NCI-H128 (cell line): Measurements from ENCODE around the gene MED16.
"Not testable (repeated sequence)": the region's sequence is repeated elsewhere in the genome, so short reads cannot be mapped to it uniquely, and the experiment has no call there.

ENCODE experiments used
- DNase-seq: peaks from one replicate; lab custom pipeline; 2025; ENCODE audit not compliant: unreplicated experiment; lab: John Stamatoyannopoulos, UW

The MED16 gene

GRCh38 chr19:891421-892200 lies 1.4 kb downstream of the MED16 start:
- not testable (repeated sequence) for DNase-seq

- no peak for DNase-seq
Measured at GRCh38 chr19:890831-891230, 2.2 kb downstream of the MED16 start.

- no peak for DNase-seq
Measured at GRCh38 chr19:889662-890295, 3.2 kb downstream of the MED16 start.

- no peak for DNase-seq
Measured at GRCh38 chr19:888581-889385, 4.2 kb downstream of the MED16 start.

- no peak for DNase-seq
Measured at GRCh38 chr19:887599-887998, 5.4 kb downstream of the MED16 start.

GRCh38 chr19:887072-887471 lies 5.9 kb downstream of the MED16 start:
- DNase-seq: no peak

GRCh38 chr19:885536-886224 lies 7.3 kb downstream of the MED16 start:
- DNase-seq: no peak

- no peak for DNase-seq
Measured at GRCh38 chr19:884420-885211, 8.4 kb downstream of the MED16 start.

- DNase-seq: no peak
Measured at GRCh38 chr19:883661-884211, 9.3 kb downstream of the MED16 start.

- no peak for DNase-seq
Measured at GRCh38 chr19:882871-883497, 10.0 kb downstream of the MED16 start.

- DNase-seq: no peak
Measured at GRCh38 chr19:881385-882071, 11.5 kb downstream of the MED16 start.

- no peak for DNase-seq
Measured at GRCh38 chr19:879711-880438, 13.1 kb downstream of the MED16 start.

GRCh38 chr19:878751-879561 lies 14.0 kb downstream of the MED16 start:
- not testable (repeated sequence) for DNase-seq

- not testable (repeated sequence) for DNase-seq
Measured at GRCh38 chr19:877992-878660, 14.9 kb downstream of the MED16 start.

GRCh38 chr19:876780-877314 lies 16.1 kb downstream of the MED16 start:
- no peak for DNase-seq

- DNase-seq: no peak
Measured at GRCh38 chr19:876089-876488, 16.9 kb downstream of the MED16 start.
